Neural cell (in vitro differentiated cells): Measurements from ENCODE around the gene DAGLA. TPM values are rescaled to one million over a fixed set of nuclear protein-coding genes. Genes with fewer than 3 reads are reported as not detected.

ENCODE experiments used
- H2AFZ ChIP-seq: fragments of 200-600, 300-800 bp; sonication (generic), shearing (Covaris generic); 2 replicates; pipeline ENCODE4 v1.6.0; 2014; ENCODE audit warnings: low read depth, mild to moderate bottlenecking, antibody characterized with exemption, low read length, moderate library complexity
- H3F3A ChIP-seq: fragments of 200-600 bp; shearing (Covaris generic); 2 replicates; pipeline ENCODE4 v1.6.1; 2016; ENCODE audit warnings: mild to moderate bottlenecking, moderate library complexity, mixed read lengths, antibody characterized with exemption, low read length; ENCODE audit not compliant: insufficient read depth, poor library complexity, severe bottlenecking
- H3K27ac ChIP-seq: fragments of 200-600, 300-800 bp; sonication (generic), shearing (Covaris generic); 2 replicates; pipeline ENCODE4 v1.5.1; 2014; ENCODE audit warnings: mild to moderate bottlenecking, low read length, moderate library complexity
- H3K27me3 ChIP-seq: fragments of 300-800, 200-600 bp; sonication (generic), shearing (Covaris generic); 2 replicates; pipeline ENCODE4 v1.6.0; 2014; ENCODE audit warnings: mild to moderate bottlenecking, low read depth, low read length, moderate library complexity; ENCODE audit not compliant: insufficient read depth
- H3K36me3 ChIP-seq: fragments of 300-800, 200-600 bp; sonication (generic), shearing (Covaris generic); 2 replicates; pipeline ENCODE4 v1.5.1; 2014; ENCODE audit warnings: mild to moderate bottlenecking, antibody characterized with exemption, low read length, moderate library complexity; ENCODE audit not compliant: insufficient read depth
- H3K4me2 ChIP-seq: fragments of 300-800, 200-600 bp; sonication (generic), shearing (Covaris generic); 2 replicates; pipeline ENCODE4 v1.6.0; 2014; ENCODE audit warnings: mild to moderate bottlenecking, low read length
- H3K4me3 ChIP-seq: fragments of 300-800, 200-600 bp; sonication (generic), shearing (Covaris generic); 2 replicates; pipeline ENCODE4 v1.5.1; 2014; ENCODE audit warnings: mild to moderate bottlenecking, low read length, moderate library complexity
- H3K79me2 ChIP-seq: fragments of 200-600 bp; shearing (Covaris generic); replicated peaks from 2 replicates; pipeline ENCODE4 v1.6.0; 2014; ENCODE audit warnings: mild to moderate bottlenecking, low read length, moderate library complexity; ENCODE audit not compliant: insufficient read depth
- H3K9ac ChIP-seq: fragments of 300-800, 200-600 bp; sonication (generic), shearing (Covaris generic); 2 replicates; pipeline ENCODE4 v1.6.1; 2016; ENCODE audit warnings: mild to moderate bottlenecking, low read length, mixed read lengths
- H3K9me2 ChIP-seq: fragments of 200-600 bp; shearing (Covaris generic); 2 replicates; pipeline ENCODE4 v1.6.1; 2016; ENCODE audit warnings: mild to moderate bottlenecking, low read length, mixed read lengths; ENCODE audit not compliant: insufficient read depth
- H3K9me3 ChIP-seq: fragments of 200-600, 300-800 bp; sonication (generic), shearing (Covaris generic); 2 replicates; pipeline ENCODE4 v1.6.1; 2016; ENCODE audit warnings: mild to moderate bottlenecking, mixed run types, low read length, moderate library complexity, mixed read lengths
- H4K20me1 ChIP-seq: fragments of 200-600 bp; shearing (Covaris generic); 2 replicates; pipeline ENCODE4 v1.6.1; 2016; ENCODE audit warnings: mild to moderate bottlenecking, mixed run types; ENCODE audit not compliant: insufficient read depth
- CTCF ChIP-seq: fragments of 450-650 bp; IDR thresholded peaks from 2 replicates; pipeline ENCODE4 v1.5.1; 2014; ENCODE audit warnings: antibody characterized with exemption, mild to moderate bottlenecking, moderate library complexity; ENCODE audit not compliant: poor library complexity, severe bottlenecking
- EP300 ChIP-seq: fragments of 450-650 bp; conservative IDR thresholded peaks from 2 replicates; pipeline ENCODE4 v1.6.1; 2014; ENCODE audit warnings: antibody characterized with exemption, mild to moderate bottlenecking, moderate library complexity; ENCODE audit not compliant: poor library complexity, severe bottlenecking
- EZH2 ChIP-seq: fragments of 200-600, 300-800 bp; shearing (Covaris generic), sonication (generic); IDR thresholded peaks from 2 replicates; pipeline ENCODE4 v1.6.1; 2014; ENCODE audit warnings: antibody characterized with exemption, low read length, borderline replicate concordance, mild to moderate bottlenecking; ENCODE audit not compliant: insufficient read depth, poor library complexity, severe bottlenecking
- MXI1 ChIP-seq: fragments of 450-650 bp; conservative IDR thresholded peaks from 2 replicates; pipeline ENCODE4 v1.6.1; 2014; ENCODE audit warnings: antibody characterized with exemption, mild to moderate bottlenecking; ENCODE audit not compliant: poor library complexity, severe bottlenecking
- POLR2AphosphoS5 ChIP-seq: IDR thresholded peaks from 2 replicates; pipeline ENCODE4 v1.6.1; 2012
- RAD21 ChIP-seq: fragments of 450-650 bp; conservative IDR thresholded peaks from 2 replicates; pipeline ENCODE4 v1.6.1; 2014; ENCODE audit warnings: antibody characterized with exemption, mild to moderate bottlenecking, moderate library complexity
- REST ChIP-seq: IDR thresholded peaks from 2 replicates; pipeline ENCODE4 v1.6.1; 2012; ENCODE audit warnings: borderline replicate concordance
- SMC3 ChIP-seq: fragments of 450-650 bp; conservative IDR thresholded peaks from 2 replicates; pipeline ENCODE4 v1.6.1; 2014; ENCODE audit warnings: antibody characterized with exemption, mild to moderate bottlenecking, moderate library complexity; ENCODE audit not compliant: poor library complexity
- TAF1 ChIP-seq: IDR thresholded peaks from 2 replicates; pipeline ENCODE4 v1.6.1; 2012; ENCODE audit warnings: low read depth
- polyA plus RNA-seq: library from polyadenylated mRNA; depleted of rRNA; stranded (reverse); fragments of >200 nt; gene quantifications from 2 replicates; pipeline ENCODE4 v1.2.3, GENCODE V29; 2014

DAGLA gene
- polyA plus RNA-seq, 1 donor from 2014 or later = 4.5 TPM

GRCh38 chr11:61697078-61697502 is 16.9 kb downstream of the DAGLA start:
- H2AFZ ChIP-seq = no peak overlapping the region
- TF ChIP-seq RAD21 = no peak
- TF ChIP-seq EP300 = no peak
- TF ChIP-seq CTCF = no peak
- no peak for TF ChIP-seq MXI1
- TF ChIP-seq REST = no peak
- TF ChIP-seq EZH2 = no peak
- no peak for TF ChIP-seq POLR2AphosphoS5
- no peak for TF ChIP-seq SMC3
- TF ChIP-seq TAF1 = no peak
- no peak overlapping the region for H3K27ac ChIP-seq
- no peaks in the 10 kb centered on the region for H3K9me2 ChIP-seq
- H3K9me3 ChIP-seq = no peaks in the 10 kb centered on the region
- H3K27me3 ChIP-seq = no peaks in the 10 kb centered on the region
- H4K20me1 ChIP-seq = no peaks in the 10 kb centered on the region
- H3K36me3 ChIP-seq = no peaks in the 10 kb centered on the region
- no peaks in the 10 kb centered on the region for H3F3A ChIP-seq
- H3K79me2 ChIP-seq = no peaks in the 10 kb centered on the region
- H3K4me2 ChIP-seq = no peak overlapping the region
- H3K4me3 ChIP-seq = no peak overlapping the region
- no peak overlapping the region for H3K9ac ChIP-seq

- Histone ChIP-seq H3K79me2 (no peaks in the 10 kb centered on the region), H4K20me1 (no peaks in the 10 kb centered on the region), H3K9ac (no peak overlapping the region), H3K9me3 (no peaks in the 10 kb centered on the region), H3K9me2 (no peaks in the 10 kb centered on the region), H2AFZ (no peak overlapping the region), H3K36me3 (no peaks in the 10 kb centered on the region), H3K4me3 (no peak overlapping the region), H3K4me2 (no peak overlapping the region), H3K27ac (no peak overlapping the region), H3F3A (no peaks in the 10 kb centered on the region), H3K27me3 (no peaks in the 10 kb centered on the region)
- TF ChIP-seq POLR2AphosphoS5 = no peak
- TF ChIP-seq RAD21 = no peak
- TF ChIP-seq EP300 = no peak
- TF ChIP-seq MXI1 = no peak
- no peak for TF ChIP-seq TAF1
- TF ChIP-seq CTCF = no peak
- no peak for TF ChIP-seq EZH2
- no peak for TF ChIP-seq REST
- no peak for TF ChIP-seq SMC3
Measured at GRCh38 chr11:61697764-61698163, 17.6 kb downstream of the DAGLA start.
